HG03108 (cell line): Measurements from ENCODE around the gene DNAH17.

Source experiments
- ATAC-seq: cut with Tn5 transposase; IDR thresholded peaks from one replicate; pipeline ENCODE4 v1.9.1; 2021; ENCODE audit warnings: moderate library complexity; ENCODE audit not compliant: unreplicated experiment

DNAH17 gene

GRCh38 chr17:78417531-78417909 is 159.7 kb downstream of the DNAH17 start:
- no peak for ATAC-seq

DNA sequence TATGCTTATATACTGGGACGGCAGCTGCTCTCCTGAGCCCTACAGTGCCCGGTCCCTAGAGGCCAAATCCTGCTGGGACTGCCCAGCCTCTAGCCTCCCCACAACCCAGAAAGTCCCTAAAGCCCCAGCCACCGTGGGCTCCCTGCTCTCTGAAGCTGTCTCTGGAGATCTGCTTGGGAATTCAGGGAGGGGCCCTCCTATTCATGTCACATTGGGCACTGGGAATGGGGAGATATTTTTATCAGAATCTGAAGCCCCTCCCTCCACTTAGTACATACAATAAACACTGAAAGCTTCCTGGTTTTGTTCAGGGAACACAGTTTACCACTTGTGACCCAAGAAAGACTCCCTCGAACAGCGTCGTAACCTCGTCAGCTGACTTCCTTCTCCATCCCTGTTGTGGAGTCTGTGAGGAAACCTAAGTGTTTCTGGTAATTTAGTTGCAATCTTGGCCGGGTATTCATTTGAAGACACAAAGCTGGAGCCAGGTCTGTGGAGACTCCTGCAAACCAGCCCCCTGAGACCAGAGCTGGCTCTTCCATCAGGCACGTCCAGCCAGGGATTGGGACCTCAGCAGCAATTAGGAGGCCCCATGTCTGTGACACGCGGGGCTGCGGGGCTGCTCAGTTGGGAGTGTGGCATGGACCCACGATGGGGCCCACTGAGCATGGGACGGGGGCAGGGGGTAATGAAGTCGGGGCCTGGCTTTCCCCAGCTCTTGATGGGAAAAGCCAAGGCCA is 160.2 kb downstream of the DNAH17 start:
- ATAC-seq, result no peak

DNA sequence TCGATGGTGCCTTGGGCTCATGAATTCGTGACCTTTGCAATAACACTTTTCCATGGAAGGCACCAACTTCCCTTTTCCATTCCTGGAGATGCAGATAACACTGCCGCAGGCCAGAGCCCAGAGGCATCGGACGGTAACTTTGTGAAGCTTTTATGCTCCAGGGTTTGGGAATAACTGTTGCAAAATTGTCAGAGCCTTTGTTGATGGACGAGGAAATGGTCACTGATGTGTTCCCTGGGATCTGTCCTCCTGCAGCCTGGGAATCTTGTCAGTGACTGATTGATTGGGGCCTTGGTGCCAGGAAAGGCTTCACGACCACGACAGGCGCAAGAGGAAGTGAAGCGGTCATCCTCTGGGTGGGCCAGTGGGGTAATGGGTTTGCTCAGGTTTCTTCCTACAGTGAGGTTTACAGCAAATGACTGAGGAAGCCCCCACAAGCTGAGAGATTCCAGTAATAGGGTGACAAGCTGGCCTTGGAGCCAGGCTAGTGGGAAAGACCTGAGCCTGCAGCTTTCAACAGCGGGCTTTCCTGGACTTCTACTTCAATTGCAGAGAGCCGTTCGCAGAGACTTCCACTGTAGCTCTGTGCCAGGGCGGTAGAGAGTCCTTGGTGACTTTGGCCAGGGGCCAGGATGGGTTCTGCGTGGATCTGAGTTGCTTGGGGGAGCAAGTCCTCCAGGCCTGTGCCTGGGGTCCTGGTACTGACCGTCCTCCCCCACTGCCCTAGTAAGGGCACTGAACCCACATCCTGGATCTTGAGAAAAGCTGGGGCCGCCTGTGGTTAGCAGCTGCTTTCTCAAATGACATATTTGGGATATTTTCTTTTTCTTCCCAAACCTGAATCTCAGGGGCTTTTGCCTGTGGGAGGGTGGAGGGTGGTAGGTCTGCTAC is 161.1 kb downstream of the DNAH17 start:
- ATAC-seq, result no peak

DNA sequence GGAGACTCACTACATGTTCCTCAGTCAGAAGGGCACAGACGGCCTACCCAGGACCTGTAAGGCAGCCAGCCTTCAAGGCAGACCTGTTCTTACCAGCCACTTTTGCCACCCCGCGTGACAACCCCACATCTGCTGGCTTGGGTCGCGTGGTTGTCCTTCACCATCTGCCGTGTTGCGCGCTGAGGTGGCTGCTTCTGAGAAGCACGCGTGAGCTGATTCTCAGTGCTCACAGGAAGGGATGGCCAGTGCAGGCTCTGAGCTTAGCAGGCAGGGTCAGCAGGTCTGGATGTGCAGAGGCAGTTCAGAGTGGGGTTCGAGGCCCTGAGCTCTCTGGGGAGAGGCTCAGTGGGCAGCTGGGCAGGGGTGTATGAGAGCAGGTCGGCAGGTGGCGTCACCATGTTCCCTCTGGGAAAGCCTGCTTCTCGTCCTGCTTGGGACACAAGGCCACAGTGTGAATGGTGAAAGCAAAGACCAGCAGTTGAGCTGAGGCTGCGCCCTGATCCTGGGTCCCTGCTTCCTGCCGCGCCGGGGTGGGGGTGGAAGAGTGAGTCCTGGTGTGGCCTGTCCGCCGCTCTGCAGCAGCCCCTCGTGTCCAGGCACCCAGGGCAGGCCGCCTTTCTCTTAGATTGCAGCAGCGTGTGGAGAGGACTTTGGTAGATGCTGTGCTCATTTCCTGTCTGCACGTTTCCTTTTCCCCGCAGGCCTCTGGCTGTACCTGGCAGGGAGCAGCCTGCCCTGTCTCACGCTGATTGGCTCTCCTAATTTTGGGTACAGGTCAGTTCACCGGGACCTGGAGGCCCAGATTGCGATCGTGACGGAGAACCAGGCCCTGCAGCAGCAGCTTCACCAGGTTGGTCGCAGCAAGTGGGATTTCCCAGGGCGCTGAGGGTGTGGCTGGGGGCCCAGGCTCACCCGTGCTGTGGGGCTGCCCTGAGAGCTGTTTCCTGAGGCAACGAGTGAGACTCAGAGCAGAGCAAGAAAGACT is 162.7 kb downstream of the DNAH17 start:
- ATAC-seq, result no peak

GRCh38 chr17:78412403-78412802 is 164.8 kb downstream of the DNAH17 start:
- no peak for ATAC-seq

DNA sequence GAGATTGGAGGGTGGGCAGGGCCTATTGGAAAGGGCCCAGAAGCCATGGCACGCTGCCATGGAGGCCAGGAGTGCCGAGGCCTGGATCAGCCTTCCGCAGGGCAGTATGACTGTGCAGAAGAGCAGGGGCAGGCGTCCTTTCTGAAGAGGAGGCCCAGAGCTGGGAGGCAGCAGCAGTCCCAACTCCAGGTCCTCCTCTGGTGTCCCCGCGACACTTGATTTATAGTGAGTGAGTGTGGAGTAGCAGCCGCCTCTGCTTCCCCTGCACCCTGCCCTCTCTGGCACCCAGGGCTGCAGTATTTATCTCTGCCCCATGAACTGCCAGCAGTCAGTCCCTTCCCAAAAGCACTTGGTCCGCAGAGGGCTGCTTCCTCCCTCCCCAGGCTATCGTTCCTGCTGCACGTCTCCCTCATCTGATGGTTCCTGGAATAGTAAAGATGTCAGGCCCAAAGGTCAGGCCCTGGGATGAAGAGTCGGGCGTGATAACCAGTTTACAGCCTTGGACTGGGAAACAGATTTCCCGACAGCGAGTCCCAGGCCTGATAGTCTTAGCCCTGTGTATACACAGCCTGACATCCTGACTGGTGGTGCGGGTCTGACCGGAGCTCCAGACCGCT is 165.8 kb downstream of the DNAH17 start:
- ATAC-seq, result no peak

GRCh38 chr17:78409191-78409928 is 167.8 kb downstream of the DNAH17 start:
- no peak for ATAC-seq

GRCh38 chr17:78408476-78409050 is 168.6 kb downstream of the DNAH17 start:
- ATAC-seq, result no peak

DNA sequence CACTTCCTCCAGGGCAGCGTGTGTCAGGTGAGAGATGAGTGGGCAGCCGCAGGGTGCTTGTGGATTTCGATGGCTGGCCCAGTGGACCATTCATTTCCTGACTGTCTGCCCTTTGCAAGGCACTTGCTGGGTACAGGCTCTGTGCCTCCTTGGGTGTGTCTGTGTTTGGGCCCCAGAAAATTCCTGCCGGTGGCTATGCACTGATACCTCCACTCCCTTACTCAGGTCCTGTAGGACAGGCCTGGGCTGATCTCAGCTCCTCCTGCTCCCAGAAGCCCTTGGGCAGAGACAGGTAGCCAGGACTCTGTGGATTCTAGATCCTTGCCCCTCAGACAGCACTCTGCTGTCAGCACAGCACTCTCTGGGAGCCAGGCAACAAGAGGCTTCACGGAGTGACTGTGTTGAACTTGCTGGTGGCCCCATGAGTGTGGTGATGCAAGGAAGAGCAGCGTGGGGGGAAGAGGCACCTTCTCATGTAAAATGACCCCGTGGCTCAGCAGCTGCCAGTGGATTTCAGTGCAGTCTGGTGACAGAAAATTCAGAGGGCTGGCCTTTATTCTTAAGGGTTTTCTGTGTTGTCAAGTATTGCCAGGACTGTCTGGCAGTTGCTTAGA is 169.7 kb downstream of the DNAH17 start:
- ATAC-seq, result no peak

DNA sequence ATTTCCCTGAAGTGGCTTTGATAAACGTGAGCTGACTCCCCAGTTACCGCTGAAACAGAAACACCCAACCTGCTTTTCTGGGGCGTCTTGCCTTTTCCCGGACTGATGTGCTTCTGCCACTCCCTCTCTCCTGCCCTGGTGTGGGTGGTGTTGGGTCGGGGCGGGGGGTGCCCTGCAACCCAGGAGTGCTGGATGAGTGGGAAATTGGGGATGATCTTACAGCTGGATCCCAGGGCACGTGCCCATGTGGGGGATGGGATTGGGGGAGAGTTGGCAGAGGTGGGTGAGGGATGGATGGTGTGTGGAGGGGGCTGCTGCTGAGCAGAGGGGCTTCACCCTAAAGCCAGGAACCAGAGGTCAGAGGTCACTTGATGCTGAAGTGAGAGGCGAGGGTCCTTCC is 170.3 kb downstream of the DNAH17 start:
- ATAC-seq, result no peak

DNA sequence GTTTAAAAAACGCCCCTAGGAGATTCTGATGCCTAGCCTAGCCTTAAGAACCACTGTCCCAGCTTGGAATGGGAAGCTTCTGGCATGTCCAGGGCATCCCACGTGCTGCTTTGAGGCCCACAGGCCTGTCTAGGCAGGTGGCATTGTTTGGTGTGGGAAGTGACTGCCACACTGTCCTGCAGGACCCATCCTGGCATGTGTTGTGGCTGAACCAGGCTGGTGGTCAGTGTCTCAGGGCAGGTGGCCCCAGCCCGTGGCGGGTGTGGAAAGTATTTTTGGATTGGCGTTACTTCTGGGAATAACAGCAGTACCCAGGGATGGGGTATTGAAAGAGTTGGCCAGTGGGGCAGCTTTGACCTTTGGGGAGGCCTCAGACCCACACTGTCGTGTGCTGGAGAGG is 170.8 kb downstream of the DNAH17 start:
- no peak for ATAC-seq

DNA sequence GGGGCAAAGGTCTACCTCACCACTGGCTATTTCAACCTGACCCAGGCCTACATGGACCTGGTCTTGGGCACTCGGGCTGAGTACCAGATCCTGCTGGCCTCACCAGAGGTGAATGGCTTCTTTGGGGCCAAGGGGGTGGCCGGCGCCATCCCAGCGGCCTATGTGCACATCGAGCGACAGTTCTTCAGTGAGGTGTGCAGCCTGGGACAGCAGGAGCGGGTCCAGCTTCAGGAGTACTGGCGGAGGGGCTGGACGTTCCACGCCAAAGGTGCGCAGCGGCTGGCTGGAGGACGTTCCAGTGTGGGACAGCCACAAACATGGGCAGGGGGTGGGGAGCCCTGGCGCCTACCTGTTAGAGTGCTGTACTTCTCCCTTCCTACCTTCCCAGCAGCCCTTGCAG is 173.4 kb downstream of the DNAH17 start:
- no peak for ATAC-seq

- ATAC-seq, result no peak
Measured at GRCh38 chr17:78401891-78402290, 175.3 kb downstream of the DNAH17 start.

GRCh38 chr17:78401246-78401645 is 175.9 kb downstream of the DNAH17 start:
- ATAC-seq, result no peak

GRCh38 chr17:78400581-78401240 is 176.5 kb downstream of the DNAH17 start:
- no peak for ATAC-seq

DNA sequence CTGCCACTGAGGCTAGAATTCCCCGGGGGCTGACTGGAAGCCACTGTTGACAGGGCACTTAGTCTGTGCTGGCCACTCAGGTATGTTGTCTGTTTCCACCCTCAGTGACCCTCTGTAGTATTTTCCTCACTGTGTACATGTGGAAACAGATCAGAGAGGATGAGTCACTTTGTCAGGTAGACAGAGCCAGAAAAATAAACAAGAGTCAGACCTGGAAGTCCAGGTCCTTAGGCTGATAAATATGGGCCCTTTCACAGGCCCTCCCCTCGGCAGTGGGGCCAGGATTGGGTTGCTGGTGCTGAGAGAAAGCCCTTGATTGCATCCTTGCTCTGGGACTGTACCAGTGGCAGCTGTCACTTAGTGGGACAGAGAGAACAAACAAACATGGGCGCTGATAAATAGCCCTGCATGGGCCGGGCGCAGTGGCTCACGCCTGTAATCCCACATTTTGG is 177.5 kb downstream of the DNAH17 start:
- ATAC-seq, result no peak

DNA sequence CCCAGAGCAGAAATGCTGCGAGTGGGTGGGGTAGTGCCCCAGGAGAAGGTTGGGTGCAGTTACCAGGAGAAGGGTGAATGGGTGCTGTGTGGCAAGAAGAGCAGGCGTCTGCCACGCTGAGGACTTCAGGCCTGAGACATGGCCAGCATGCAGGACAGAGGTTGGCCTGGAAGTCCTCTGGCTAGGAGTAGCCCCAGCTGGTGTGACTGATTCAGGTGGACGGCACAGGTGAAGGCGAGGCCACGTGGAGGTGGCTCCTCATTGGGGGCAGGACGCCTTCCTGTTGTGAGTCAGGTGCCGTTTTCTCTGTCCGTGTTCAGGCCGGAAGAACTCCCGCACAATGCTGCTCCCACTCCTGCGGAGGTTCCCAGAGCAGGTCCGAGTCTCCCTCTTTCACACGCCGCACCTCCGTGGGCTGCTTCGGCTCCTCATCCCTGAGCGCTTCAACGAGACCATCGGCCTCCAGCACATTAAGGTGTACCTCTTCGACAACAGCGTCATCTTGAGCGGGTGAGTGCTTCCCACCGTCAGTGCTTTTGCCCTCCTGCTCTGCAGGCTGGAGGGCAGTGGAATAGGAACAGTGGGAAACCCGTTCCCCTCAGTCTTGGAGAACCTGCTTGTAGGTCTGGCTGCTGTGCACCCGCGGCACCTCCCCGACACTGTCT is 178.0 kb downstream of the DNAH17 start:
- ATAC-seq, result no peak

DNA sequence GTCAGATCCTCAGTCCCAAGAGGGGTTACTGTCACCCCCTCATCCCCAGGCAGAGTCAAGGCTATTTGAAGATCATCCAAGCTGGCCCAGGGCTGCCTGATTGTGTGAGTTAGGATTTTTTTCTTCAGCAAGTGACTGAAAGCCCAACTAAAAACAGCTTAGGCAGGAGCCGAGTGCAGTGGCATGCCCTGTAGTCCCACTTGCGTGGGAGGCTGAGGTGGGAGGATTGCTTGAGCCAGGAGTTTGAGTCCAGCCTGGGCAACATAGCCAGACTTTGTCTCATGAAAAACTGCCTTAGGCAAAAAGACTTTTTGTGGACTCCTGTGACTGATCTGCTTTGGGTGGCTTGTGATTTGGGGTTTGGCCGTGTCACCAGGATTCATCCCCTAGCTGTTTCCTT is 178.8 kb downstream of the DNAH17 start:
- ATAC-seq, result no peak
